Endothelial cell of umbilical vein (primary cell): ENCODE results near the gene CNR2. TPM values are rescaled to one million over a fixed set of nuclear protein-coding genes. Genes with fewer than 3 reads are reported as not detected.

Experiments
- BruUV-seq: library from RNA; stranded (reverse); fragments of 400-500 nt; replicated peaks from 2 replicates; lab custom pipeline; 2021; lab: Mats Ljungman, UMichigan
- CTCF ChIA-PET: fragments of 300-600, 350-600 bp; sonication (Branson Sonifier 250); formaldehyde crosslinking; loops from one replicate; lab custom pipeline; 2021; ENCODE audit warnings: antibody characterized with exemption, inconsistent platforms; lab: Charles Lee
- POLR2A ChIA-PET: fragments of 300-600, 350-600 bp; sonication (Branson Sonifier 250); formaldehyde crosslinking; loops from one replicate; lab custom pipeline; 2021; ENCODE audit warnings: antibody characterized with exemption, inconsistent platforms; lab: Charles Lee
- DNase-seq: peaks from one replicate; pipeline ENCODE4 v3.0.0-alpha.2; 2011; ENCODE audit warnings: low read depth, low spot score
- FAIRE-seq: peaks from 2 replicates; lab custom pipeline; 2011; peaks lifted over from hg19 to GRCh38; lab: Jason Lieb, UNC
- H2AFZ ChIP-seq: 2 replicates; pipeline ENCODE4 v1.6.0; 2012; ENCODE audit warnings: low read depth, low read length, control low read depth, inconsistent platforms
- H3K27ac ChIP-seq: 2 replicates; pipeline ENCODE4 v1.5.1; 2011; ENCODE audit warnings: low read depth, mild to moderate bottlenecking, control low read depth, low read length, moderate library complexity; ENCODE audit not compliant: insufficient read depth
- H3K27me3 ChIP-seq, 2 experiments: 2 replicates each; pipeline versions ENCODE4 v1.6.0 to v1.6.1; 2011; ENCODE audit warnings: low read length in 2 of 2, mixed read lengths in 1 of 2; ENCODE audit not compliant: control insufficient read depth in 2 of 2, insufficient read depth in 2 of 2
- H3K36me3 ChIP-seq, 2 experiments: 2 replicates in 1 of 2; 3 replicates in 1 of 2; pipeline ENCODE4 v1.5.1; 2011; ENCODE audit warnings: low read length in 2 of 2, mild to moderate bottlenecking in 1 of 2, moderate library complexity in 1 of 2; ENCODE audit not compliant: control insufficient read depth in 2 of 2, insufficient read depth in 2 of 2; ENCODE audit errors: extremely low read depth in 1 of 2
- H3K4me1 ChIP-seq: 3 replicates; pipeline ENCODE4 v1.5.1; 2011; ENCODE audit warnings: mild to moderate bottlenecking, low read length; ENCODE audit not compliant: control insufficient read depth, insufficient read depth; ENCODE audit errors: extremely low read depth
- H3K4me2 ChIP-seq: 2 replicates; pipeline ENCODE4 v1.6.1; 2011; ENCODE audit warnings: low read length, control low read depth, mixed read lengths; ENCODE audit not compliant: insufficient read depth
- H3K4me3 ChIP-seq, 3 experiments: fragments of 200-600 bp in 1 of 3; sonication (generic), shearing (Covaris generic) in 1 of 3; replicated peaks in 1 of 3; 2 replicates each; pipeline ENCODE4 v1.5.1; 2011 to 2016; ENCODE audit warnings: control low read depth in 3 of 3, low read length in 3 of 3, mild to moderate bottlenecking in 2 of 3, inconsistent platforms in 1 of 3, low read depth in 1 of 3, moderate library complexity in 1 of 3; ENCODE audit not compliant: insufficient read depth in 1 of 3
- H3K79me2 ChIP-seq: 2 replicates; pipeline ENCODE4 v1.6.0; 2012; ENCODE audit warnings: low read length, inconsistent platforms; ENCODE audit not compliant: control insufficient read depth, insufficient read depth
- H3K9ac ChIP-seq: replicated peaks from 2 replicates; pipeline ENCODE3; 2011; ENCODE audit warnings: low read length, control low read depth; ENCODE audit not compliant: insufficient read depth; ENCODE audit errors: extremely low read depth
- H3K9me1 ChIP-seq: replicated peaks from 3 replicates; pipeline ENCODE4 v1.6.0; 2011; ENCODE audit warnings: mild to moderate bottlenecking, low read length; ENCODE audit not compliant: control insufficient read depth, insufficient read depth; ENCODE audit errors: extremely low read depth
- H3K9me3 ChIP-seq: replicated peaks from 2 replicates; pipeline ENCODE4 v1.5.1; 2012; ENCODE audit warnings: low read length, inconsistent platforms; ENCODE audit not compliant: control insufficient read depth, insufficient read depth
- H4K20me1 ChIP-seq: replicated peaks from 2 replicates; pipeline ENCODE3; 2011; ENCODE audit warnings: mild to moderate bottlenecking, low read length; ENCODE audit not compliant: control insufficient read depth, insufficient read depth; ENCODE audit errors: extremely low read depth
- CTCF ChIP-seq, 2 donors: IDR thresholded peaks; 1 replicate in 1 of 2; 2 replicates in 1 of 2; pipeline ENCODE4 v1.5.1; 2011; ENCODE audit warnings: low read length in 2 of 2, mild to moderate bottlenecking in 2 of 2, moderate library complexity in 2 of 2, control low read depth in 1 of 2, inconsistent platforms in 1 of 2, low read depth in 1 of 2; ENCODE audit not compliant: insufficient read depth in 1 of 2; ENCODE audit errors: extremely low read depth in 1 of 2
- FOS ChIP-seq: IDR thresholded peaks from 2 replicates; pipeline ENCODE4 v1.6.1; 2011; ENCODE audit warnings: mild to moderate bottlenecking, low read length, moderate library complexity, borderline replicate concordance; ENCODE audit not compliant: insufficient read depth
- GATA2 ChIP-seq: IDR thresholded peaks from 2 replicates; pipeline ENCODE4 v1.7.0; 2011; ENCODE audit warnings: low read depth, mild to moderate bottlenecking, moderate library complexity, mixed read lengths, low read length; ENCODE audit not compliant: insufficient read length, insufficient read depth
- MAX ChIP-seq: IDR thresholded peaks from 2 replicates; pipeline ENCODE4 v1.6.1; 2011; ENCODE audit not compliant: insufficient read depth, insufficient read length
- MYC ChIP-seq: IDR thresholded peaks from one replicate; pipeline ENCODE4 v1.6.1; 2011; ENCODE audit warnings: mild to moderate bottlenecking, low read depth, low read length
- POLR2AphosphoS5 ChIP-seq: IDR thresholded peaks from 2 replicates; pipeline ENCODE4 v1.6.1; 2012; ENCODE audit warnings: low read depth, mild to moderate bottlenecking, control low read depth, low read length, moderate library complexity; ENCODE audit not compliant: insufficient read depth
- dilution Hi-C: fragments of 300-500 bp; cut with MboI; formaldehyde crosslinking; loops from one replicate; pipeline ENCODE4 v1.15.0; 2019; ENCODE audit warnings: low sequenced_read_pairs; ENCODE audit not compliant: extremely low pct_ligation_motif_present
- intact Hi-C: fragments of 100-400 bp; cut with micrococcal nuclease; formaldehyde crosslinking; loops from one replicate; pipeline ENCODE4 v1.10.0; 2022
- polyA plus RNA-seq, 4 experiments: library from polyadenylated mRNA; depleted of rRNA in 3 of 4; stranded (reverse) in 3 of 4; unstranded in 1 of 4; fragments of >200 nt; gene quantifications; 2 replicates each; pipeline versions ENCODE4 v1.2.1 to v1.2.3, GENCODE V29; 2011 to 2012; ENCODE audit warnings: missing spikeins in 1 of 4
- total RNA-seq: library from RNA; stranded (reverse); gene quantifications from 2 replicates; pipeline ENCODE4 v1.2.3, GENCODE V29; 2021

CNR2 gene
- total and polyA plus RNA-seq, 2 donors (not counting 3 experiments of a cell fraction or from before 2014, with no cell fraction given), result not detected

GRCh38 chr1:23843644-23844043 lies 69.5 kb downstream of the CNR2 start:
- CTCF ChIA-PET, result interaction anchor here (0.8 kb wide), 1 partner anchor 306 kb away, joined by 4 read pairs; no protein-coding TSS in a partner anchor
- TF ChIP-seq MAX, result no peak
- no peak for TF ChIP-seq MYC
- no peak for TF ChIP-seq POLR2AphosphoS5
- no peak for TF ChIP-seq FOS
- no peak for TF ChIP-seq GATA2
- TF ChIP-seq CTCF (IDR thresholded peaks at IDR 0.05; ENCODE audit: extremely low read depth in 1 of 2, insufficient read depth in 1 of 2, low read depth in 1 of 2, low read length in 2 of 2), result no peak
- no peaks in the 10 kb centered on the region for H3K79me2 ChIP-seq
- no peaks in the 10 kb centered on the region for H3K9me1 ChIP-seq
- peaks cover 6 to 7% of the 10 kb centered on the region in 2 experiments for H3K27me3 ChIP-seq
- no TSS peak for BruUV-seq
- POLR2A ChIA-PET, result interaction anchor here (0.6 kb wide), 1 partner anchor 108 kb away, joined by 5 read pairs; no protein-coding TSS in a partner anchor
- FAIRE-seq (no peak), DNase-seq (no peak)
- H3K4me3 ChIP-seq, result no peak overlapping the region
- H3K4me1 ChIP-seq, result no peaks in the 10 kb centered on the region
- H3K4me2 ChIP-seq, result no peak overlapping the region
- H2AFZ ChIP-seq, result no peak overlapping the region
- H3K9ac ChIP-seq, result no peak overlapping the region
- H3K27ac ChIP-seq, result no peak overlapping the region
- H3K9me3 ChIP-seq, result no peaks in the 10 kb centered on the region
- no peaks in the 10 kb centered on the region for H4K20me1 ChIP-seq
- intact Hi-C loops, result no loop called here
- H3K36me3 ChIP-seq, result no peaks in the 10 kb centered on the region
- dilution Hi-C loops, result no loop called here
